HepG2 (cell line): ENCODE measurements around the gene KCTD14. TPM values are rescaled to one million over a fixed set of nuclear protein-coding genes. Genes with fewer than 3 reads are reported as not detected.

Experiments
- ATAC-seq: fragments of 200-7000 bp; cut with Tn5 transposase; 3 replicates; pipeline ENCODE4 v1.9.1; 2020; ENCODE audit warnings: mild to moderate bottlenecking, moderate library complexity
- BruUV-seq: library from RNA; stranded (reverse); fragments of 400-500 nt; replicated peaks from 2 replicates; lab custom pipeline; 2021; lab: Mats Ljungman, UMichigan
- CTCF ChIA-PET: fragments of 300-600 bp; formaldehyde crosslinking; extraction: SDS; loops from one replicate; lab custom pipeline; 2021; ENCODE audit warnings: low total read pairs, inconsistent platforms, low intra/inter-chr PET ratio; lab: Yijun Ruan, JAX
- POLR2A ChIA-PET: fragments of 350-600 bp; sonication (Branson Sonifier 250); formaldehyde crosslinking; loops from one replicate; lab custom pipeline; 2020; ENCODE audit warnings: antibody characterized with exemption, inconsistent platforms; lab: Yijun Ruan, JAX
- DNase-seq: peaks from one replicate; pipeline ENCODE4 v3.0.0-alpha.2; 2015; ENCODE audit warnings: low spot score
- FAIRE-seq: peaks from 3 replicates; lab custom pipeline; 2011; peaks lifted over from hg19 to GRCh38; lab: Jason Lieb, UNC
- H2AFZ ChIP-seq: one replicate; pipeline ENCODE4 v1.6.1; 2011; ENCODE audit warnings: low read length, inconsistent platforms
- H3K27ac ChIP-seq: fragments of 300-600 bp; 3 replicates; pipeline ENCODE4 v1.8.0; 2011; ENCODE audit warnings: mixed run types, mild to moderate bottlenecking, mixed read lengths, low read length, inconsistent platforms; ENCODE audit not compliant: insufficient read depth; ENCODE audit errors: extremely low read length
- H3K27me3 ChIP-seq, 2 experiments: fragments of 200-600 bp in 1 of 2; 2 replicates in 1 of 2; 3 replicates in 1 of 2; pipeline versions ENCODE4 v1.6.0 to v1.8.0; 2011; ENCODE audit warnings: low read length in 2 of 2, mild to moderate bottlenecking in 2 of 2, moderate library complexity in 2 of 2, inconsistent platforms in 1 of 2; ENCODE audit not compliant: insufficient read depth in 2 of 2, control insufficient read depth in 1 of 2
- H3K36me3 ChIP-seq, 2 experiments: fragments of 200-600 bp in 1 of 2; replicated peaks in 1 of 2; 2 replicates in 1 of 2; 3 replicates in 1 of 2; pipeline versions ENCODE4 v1.5.1 to v1.8.0; 2011; ENCODE audit warnings: low read length in 2 of 2, inconsistent platforms in 1 of 2; ENCODE audit not compliant: insufficient read depth in 2 of 2, control insufficient read depth in 1 of 2
- H3K4me1 ChIP-seq: 2 replicates; pipeline ENCODE4 v1.5.1; 2012; ENCODE audit warnings: low read length, inconsistent platforms; ENCODE audit not compliant: insufficient read depth
- H3K4me2 ChIP-seq: 2 replicates; pipeline ENCODE4 v1.6.0; 2011; ENCODE audit warnings: low read depth, low read length, inconsistent platforms
- H3K4me3 ChIP-seq, 3 experiments: fragments of 200-600 bp in 1 of 3; sonication (generic), shearing (Covaris generic) in 1 of 3; replicated peaks in 1 of 3; 2 replicates each; pipeline ENCODE4 v1.5.1; 2011 to 2016; ENCODE audit warnings: low read length in 3 of 3, inconsistent platforms in 2 of 3, low read depth in 2 of 3, mild to moderate bottlenecking in 2 of 3, control low read depth in 1 of 3, mixed read lengths in 1 of 3; ENCODE audit not compliant: insufficient read depth in 1 of 3
- H3K79me2 ChIP-seq: one replicate; pipeline ENCODE4 v1.6.1; 2011; ENCODE audit warnings: low read length, inconsistent platforms; ENCODE audit not compliant: insufficient read depth
- H3K9ac ChIP-seq: 2 replicates; pipeline ENCODE4 v1.6.0; 2011; ENCODE audit warnings: mild to moderate bottlenecking, low read depth, low read length, inconsistent platforms; ENCODE audit not compliant: insufficient read depth
- H3K9me3 ChIP-seq: 2 replicates; pipeline ENCODE4 v1.5.1; 2012; ENCODE audit warnings: mild to moderate bottlenecking, low read length
- H4K20me1 ChIP-seq: 2 replicates; pipeline ENCODE4 v1.6.0; 2011; ENCODE audit warnings: inconsistent platforms, mild to moderate bottlenecking, low read length, moderate library complexity; ENCODE audit not compliant: insufficient read depth
- ATF7-NPFF ChIP-seq: sonication (generic); formaldehyde crosslinking; IDR thresholded peaks from 2 replicates; pipeline ENCODE4 v1.8.1; 2023; ENCODE audit warnings: mild to moderate bottlenecking, low read depth, missing genetic modification reagents, moderate library complexity
- ATRX ChIP-seq: sonication (generic); formaldehyde crosslinking; IDR thresholded peaks from 2 replicates; pipeline ENCODE4 v1.4.0; 2020; ENCODE audit warnings: missing genetic modification reagents, borderline replicate concordance
- CHD2 ChIP-seq: IDR thresholded peaks from 2 replicates; pipeline ENCODE4 v1.6.1; 2011; ENCODE audit warnings: low read depth, low read length, improper control_type of control experiment
- ETV5 ChIP-seq: IDR thresholded peaks from 2 replicates; pipeline ENCODE4 v1.6.1; 2018; ENCODE audit warnings: missing biosample characterization, missing genetic modification reagents, inconsistent platforms, borderline replicate concordance
- ETV6 ChIP-seq: sonication (generic); formaldehyde crosslinking; conservative IDR thresholded peaks from 2 replicates; pipeline ENCODE4 v1.4.0; 2020; ENCODE audit warnings: missing genetic modification reagents
- GATAD2A ChIP-seq: IDR thresholded peaks from 2 replicates; pipeline ENCODE4 v1.6.1; 2016
- HBP1 ChIP-seq: IDR thresholded peaks from 2 replicates; pipeline ENCODE4 v1.6.1; 2016; ENCODE audit warnings: low read depth, control low read depth
- ISL2 ChIP-seq: sonication (generic); formaldehyde crosslinking; IDR thresholded peaks from 2 replicates; pipeline ENCODE4 v1.5.0; 2020; ENCODE audit warnings: missing genetic modification reagents
- KAT7 ChIP-seq: IDR thresholded peaks from 2 replicates; pipeline ENCODE4 v1.6.1; 2018; ENCODE audit warnings: borderline replicate concordance, missing compliant biosample characterization
- SNAI1 ChIP-seq: sonication (generic); formaldehyde crosslinking; IDR thresholded peaks from 2 replicates; pipeline ENCODE4 v1.5.0; 2020; ENCODE audit warnings: mild to moderate bottlenecking, missing genetic modification reagents, borderline replicate concordance
- TEAD2 ChIP-seq: sonication (generic); formaldehyde crosslinking; IDR thresholded peaks from 2 replicates; pipeline ENCODE4 v1.9.0; 2021; ENCODE audit warnings: missing genetic modification reagents
- THAP7 ChIP-seq: sonication (generic); formaldehyde crosslinking; IDR thresholded peaks from 2 replicates; pipeline ENCODE4 v1.8.1; 2023; ENCODE audit warnings: mild to moderate bottlenecking, missing genetic modification reagents
- ZBTB7A ChIP-seq: sonication (generic); formaldehyde crosslinking; IDR thresholded peaks from 2 replicates; pipeline ENCODE4 v1.8.0; 2022; ENCODE audit warnings: mild to moderate bottlenecking, missing genetic modification reagents
- ZNF333 ChIP-seq: sonication (generic); formaldehyde crosslinking; IDR thresholded peaks from 2 replicates; pipeline ENCODE4 v1.4.0; 2020; ENCODE audit warnings: mild to moderate bottlenecking, missing genetic modification reagents, borderline replicate concordance
- ZNF431 ChIP-seq: sonication (generic); formaldehyde crosslinking; IDR thresholded peaks from 2 replicates; pipeline ENCODE4 v1.9.0; 2022; ENCODE audit warnings: missing genetic modification reagents, low read depth, mild to moderate bottlenecking, borderline replicate concordance
- ZNF552 ChIP-seq: sonication (generic); formaldehyde crosslinking; IDR thresholded peaks from 2 replicates; pipeline ENCODE4 v1.9.0; 2022; ENCODE audit warnings: missing genetic modification reagents, mild to moderate bottlenecking, borderline replicate concordance
- WGBS: methylation state at CpG from one replicate; pipeline ENCODE4 v1.1.6; 2017; ENCODE audit warnings: low lambda C conversion rate; 5-methylcytosine and 5-hydroxymethylcytosine counted together
- in situ Hi-C: cut with HindIII; loops from 2 replicates; pipeline ENCODE4 v1.10.0; 2017; ENCODE audit warnings: low pct_unique_long_range_greater_than_20kb; ENCODE audit not compliant: extremely low pct_ligation_motif_present
- intact Hi-C: fragments of 100-400 bp; cut with micrococcal nuclease; formaldehyde crosslinking; loops from one replicate; pipeline ENCODE4 v1.10.0; 2022; ENCODE audit not compliant: unreplicated experiment
- polyA plus RNA-seq, 8 experiments: library from polyadenylated mRNA; depleted of rRNA in 3 of 8; stranded (reverse) in 7 of 8; unstranded in 1 of 8; fragments of >200 nt; fragmentation: Illumina TruSeq in 4 of 8; extraction: Trizol in 4 of 8; gene quantifications; 2 replicates each; pipeline versions ENCODE4 v1.2.1 to v1.2.3, GENCODE V29; 2011 to 2016; ENCODE audit warnings: low read depth in 4 of 8, missing spikeins in 1 of 8, mixed read lengths in 1 of 8; ENCODE audit not compliant: insufficient read depth in 1 of 8
- total RNA-seq, 5 experiments: library from RNA; depleted of rRNA; stranded (reverse); fragments of >200 nt; fragmentation: Illumina TruSeq; extraction: Trizol; gene quantifications; 2 replicates each; pipeline ENCODE4 v1.2.3, GENCODE V29; 2016; ENCODE audit warnings: low read depth in 1 of 5
- TF ChIP-seq, protein P1 (sequence below): sonication (generic); formaldehyde crosslinking; IDR thresholded peaks from 2 replicates; pipeline ENCODE4 v1.4.0; 2020; ENCODE audit warnings: missing genetic modification reagents, borderline replicate concordance
- TF ChIP-seq, protein P2 (sequence below): sonication (generic); formaldehyde crosslinking; IDR thresholded peaks from 2 replicates; pipeline ENCODE4 v1.9.0; 2021; ENCODE audit warnings: missing genetic modification reagents, mild to moderate bottlenecking, borderline replicate concordance

Gene KCTD14
- total and polyA plus RNA-seq, 2 of the 13 experiments (the other 11 are each of a cell fraction or from before 2014, with no cell fraction given) = 10.3 to 15.6 TPM

GRCh38 chr11:77990981-77991380 lies 32.1 kb downstream of the KCTD14 start:
- Histone ChIP-seq H3K4me1 (peaks cover 22% of the 10 kb centered on the region), H4K20me1 (no peaks in the 10 kb centered on the region), H3K27ac (no peak overlapping the region), H2AFZ (no peak overlapping the region), H3K79me2 (peaks cover 25% of the 10 kb centered on the region), H3K27me3 (no peaks in the 10 kb centered on the region; a peak in 1 of 5 replicates), H3K4me2 (no peak overlapping the region), H3K9ac (no peak overlapping the region), H3K36me3 (peaks cover 7 to 25% of the 10 kb centered on the region in 2 experiments; a peak in 4 of 5 replicates), H3K4me3 (no peak overlapping the region), H3K9me3 (no peaks in the 10 kb centered on the region)
- ATAC-seq (no peak), FAIRE-seq (no peak), DNase-seq (no peak)
- POLR2A ChIA-PET = no interaction called here
- in situ Hi-C loops (no loop called here), intact Hi-C loops (no loop called here)
- CTCF ChIA-PET = no interaction called here
- BruUV-seq = no TSS peak
- TF ChIP-seq TEAD2 (CRISPR knock-in tag) = no peak
- TF ChIP-seq SNAI1 (CRISPR knock-in tag) = no peak
- TF ChIP-seq ZNF333 (CRISPR knock-in tag) = no peak
- no peak for TF ChIP-seq ZBTB7A (CRISPR knock-in tag)
- no peak for TF ChIP-seq ATRX (CRISPR knock-in tag)
- no peak for TF ChIP-seq THAP7 (CRISPR knock-in tag)
- TF ChIP-seq, protein P1, sequence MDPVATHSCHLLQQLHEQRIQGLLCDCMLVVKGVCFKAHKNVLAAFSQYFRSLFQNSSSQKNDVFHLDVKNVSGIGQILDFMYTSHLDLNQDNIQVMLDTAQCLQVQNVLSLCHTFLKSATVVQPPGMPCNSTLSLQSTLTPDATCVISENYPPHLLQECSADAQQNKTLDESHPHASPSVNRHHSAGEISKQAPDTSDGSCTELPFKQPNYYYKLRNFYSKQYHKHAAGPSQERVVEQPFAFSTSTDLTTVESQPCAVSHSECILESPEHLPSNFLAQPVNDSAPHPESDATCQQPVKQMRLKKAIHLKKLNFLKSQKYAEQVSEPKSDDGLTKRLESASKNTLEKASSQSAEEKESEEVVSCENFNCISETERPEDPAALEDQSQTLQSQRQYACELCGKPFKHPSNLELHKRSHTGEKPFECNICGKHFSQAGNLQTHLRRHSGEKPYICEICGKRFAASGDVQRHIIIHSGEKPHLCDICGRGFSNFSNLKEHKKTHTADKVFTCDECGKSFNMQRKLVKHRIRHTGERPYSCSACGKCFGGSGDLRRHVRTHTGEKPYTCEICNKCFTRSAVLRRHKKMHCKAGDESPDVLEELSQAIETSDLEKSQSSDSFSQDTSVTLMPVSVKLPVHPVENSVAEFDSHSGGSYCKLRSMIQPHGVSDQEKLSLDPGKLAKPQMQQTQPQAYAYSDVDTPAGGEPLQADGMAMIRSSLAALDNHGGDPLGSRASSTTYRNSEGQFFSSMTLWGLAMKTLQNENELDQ (CRISPR knock-in tag) = no peak
- no peak for TF ChIP-seq ATF7-NPFF (CRISPR knock-in tag)
- no peak for TF ChIP-seq KAT7 (CRISPR knock-in tag)
- TF ChIP-seq ETV6 = no peak
- TF ChIP-seq ETV5 (CRISPR knock-in tag) = no peak
- TF ChIP-seq ZNF552 (CRISPR knock-in tag) = no peak
- TF ChIP-seq HBP1 (CRISPR knock-in tag) = no peak
- no peak for TF ChIP-seq CHD2
- TF ChIP-seq ZNF431 (CRISPR knock-in tag) = no peak
- TF ChIP-seq, protein P2, sequence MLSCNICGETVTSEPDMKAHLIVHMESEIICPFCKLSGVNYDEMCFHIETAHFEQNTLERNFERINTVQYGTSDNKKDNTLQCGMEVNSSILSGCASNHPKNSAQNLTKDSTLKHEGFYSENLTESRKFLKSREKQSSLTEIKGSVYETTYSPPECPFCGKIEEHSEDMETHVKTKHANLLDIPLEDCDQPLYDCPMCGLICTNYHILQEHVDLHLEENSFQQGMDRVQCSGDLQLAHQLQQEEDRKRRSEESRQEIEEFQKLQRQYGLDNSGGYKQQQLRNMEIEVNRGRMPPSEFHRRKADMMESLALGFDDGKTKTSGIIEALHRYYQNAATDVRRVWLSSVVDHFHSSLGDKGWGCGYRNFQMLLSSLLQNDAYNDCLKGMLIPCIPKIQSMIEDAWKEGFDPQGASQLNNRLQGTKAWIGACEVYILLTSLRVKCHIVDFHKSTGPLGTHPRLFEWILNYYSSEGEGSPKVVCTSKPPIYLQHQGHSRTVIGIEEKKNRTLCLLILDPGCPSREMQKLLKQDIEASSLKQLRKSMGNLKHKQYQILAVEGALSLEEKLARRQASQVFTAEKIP (CRISPR knock-in tag) = no peak
- TF ChIP-seq ISL2 (CRISPR knock-in tag) = no peak
- TF ChIP-seq GATAD2A (CRISPR knock-in tag) = no peak
- WGBS = 97% methylated on average over 5 of the region's 5 CpGs
